BE2C (cell line): ENCODE measurements around the gene DDX50.
A peak's percentile ranks its signal among the peaks of the same experiment; 100 is the strongest.

Experiments
- DNase-seq: peaks from one replicate; pipeline ENCODE4 v3.0.0-alpha.2; 2020
- H3K27me3 ChIP-seq: fragments of 250-450 bp; sonication (Bioruptor Pico); 2 replicates; pipeline ENCODE4 v1.5.1; 2020; ENCODE audit warnings: mild to moderate bottlenecking
- H3K36me3 ChIP-seq: fragments of 250-450 bp; sonication (Bioruptor Pico); 2 replicates; pipeline ENCODE4 v1.5.1; 2020; ENCODE audit warnings: mild to moderate bottlenecking
- H3K4me1 ChIP-seq: fragments of 250-450 bp; sonication (Bioruptor Pico); 2 replicates; pipeline ENCODE4 v1.5.1; 2020
- H3K4me3 ChIP-seq: 2 replicates; pipeline ENCODE4 v1.5.1; 2011; ENCODE audit warnings: low read depth, low read length
- H3K9me3 ChIP-seq: fragments of 250-450 bp; sonication (Bioruptor Pico); 2 replicates; pipeline ENCODE4 v1.5.1; 2020
- TF ChIP-seq, protein P1 (sequence below): IDR thresholded peaks from 2 replicates; pipeline ENCODE4 v1.5.1; 2012; ENCODE audit warnings: mild to moderate bottlenecking, low read depth, low read length

DDX50 gene

DNA sequence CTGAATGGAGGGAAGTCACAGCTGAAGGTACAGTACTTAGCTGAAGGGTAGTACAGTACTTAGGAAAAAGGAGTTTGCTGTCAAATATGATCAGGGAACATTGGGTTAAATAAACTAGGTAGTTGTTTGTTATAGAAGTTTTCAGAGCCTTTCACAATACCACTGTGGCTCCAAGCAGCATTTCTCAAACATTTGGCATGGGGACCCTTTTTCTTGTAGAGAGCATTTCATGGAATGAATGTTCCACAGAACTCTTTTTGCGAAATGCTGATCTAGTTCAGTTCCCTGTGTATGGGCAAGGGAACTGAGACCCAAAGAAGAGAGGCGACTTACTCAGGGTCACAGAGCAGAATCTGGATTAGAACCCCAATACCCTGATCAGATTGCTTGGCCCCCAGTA is 31.5 kb upstream of the DDX50 start:
- no peaks in the 10 kb centered on the region for H3K36me3 ChIP-seq
- TF ChIP-seq, protein P1, sequence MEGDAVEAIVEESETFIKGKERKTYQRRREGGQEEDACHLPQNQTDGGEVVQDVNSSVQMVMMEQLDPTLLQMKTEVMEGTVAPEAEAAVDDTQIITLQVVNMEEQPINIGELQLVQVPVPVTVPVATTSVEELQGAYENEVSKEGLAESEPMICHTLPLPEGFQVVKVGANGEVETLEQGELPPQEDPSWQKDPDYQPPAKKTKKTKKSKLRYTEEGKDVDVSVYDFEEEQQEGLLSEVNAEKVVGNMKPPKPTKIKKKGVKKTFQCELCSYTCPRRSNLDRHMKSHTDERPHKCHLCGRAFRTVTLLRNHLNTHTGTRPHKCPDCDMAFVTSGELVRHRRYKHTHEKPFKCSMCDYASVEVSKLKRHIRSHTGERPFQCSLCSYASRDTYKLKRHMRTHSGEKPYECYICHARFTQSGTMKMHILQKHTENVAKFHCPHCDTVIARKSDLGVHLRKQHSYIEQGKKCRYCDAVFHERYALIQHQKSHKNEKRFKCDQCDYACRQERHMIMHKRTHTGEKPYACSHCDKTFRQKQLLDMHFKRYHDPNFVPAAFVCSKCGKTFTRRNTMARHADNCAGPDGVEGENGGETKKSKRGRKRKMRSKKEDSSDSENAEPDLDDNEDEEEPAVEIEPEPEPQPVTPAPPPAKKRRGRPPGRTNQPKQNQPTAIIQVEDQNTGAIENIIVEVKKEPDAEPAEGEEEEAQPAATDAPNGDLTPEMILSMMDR: no peak
- DNase-seq: no peak

DNA sequence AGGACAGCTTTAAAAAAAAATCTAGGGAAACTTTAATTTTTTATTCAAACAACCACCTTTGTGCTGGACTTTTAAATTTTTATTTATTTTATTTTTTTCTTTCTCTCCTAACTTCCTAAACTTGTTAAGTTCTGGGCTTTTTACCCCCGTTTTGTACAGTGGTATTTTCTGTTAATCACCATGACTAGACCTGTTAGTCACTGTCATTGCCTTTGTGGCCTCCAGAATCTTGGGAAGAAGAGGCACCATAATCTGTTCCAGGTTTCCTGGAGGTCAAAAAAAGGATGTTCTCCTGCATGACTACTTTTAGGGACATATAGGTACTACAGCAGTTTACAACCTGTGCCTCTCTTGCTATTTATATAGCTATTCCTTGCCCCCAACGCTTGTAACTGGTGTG is 31.1 kb upstream of the DDX50 start:
- Histone ChIP-seq H3K27me3 (no peaks in the 10 kb centered on the region), H3K9me3 (no peaks in the 10 kb centered on the region), H3K4me3 (no peak overlapping the region), H3K36me3 (no peaks in the 10 kb centered on the region), H3K4me1 (peaks cover 19% of the 10 kb centered on the region)
- DNase-seq: no peak
- TF ChIP-seq, protein P1: no peak

More for the DNA sequence above, 31.5 kb upstream of the DDX50 start:
- H3K4me1 ChIP-seq: peaks cover 19% of the 10 kb centered on the region
- H3K4me3 ChIP-seq: no peak overlapping the region
- no peaks in the 10 kb centered on the region for H3K9me3 ChIP-seq
- H3K27me3 ChIP-seq: no peaks in the 10 kb centered on the region

DNA sequence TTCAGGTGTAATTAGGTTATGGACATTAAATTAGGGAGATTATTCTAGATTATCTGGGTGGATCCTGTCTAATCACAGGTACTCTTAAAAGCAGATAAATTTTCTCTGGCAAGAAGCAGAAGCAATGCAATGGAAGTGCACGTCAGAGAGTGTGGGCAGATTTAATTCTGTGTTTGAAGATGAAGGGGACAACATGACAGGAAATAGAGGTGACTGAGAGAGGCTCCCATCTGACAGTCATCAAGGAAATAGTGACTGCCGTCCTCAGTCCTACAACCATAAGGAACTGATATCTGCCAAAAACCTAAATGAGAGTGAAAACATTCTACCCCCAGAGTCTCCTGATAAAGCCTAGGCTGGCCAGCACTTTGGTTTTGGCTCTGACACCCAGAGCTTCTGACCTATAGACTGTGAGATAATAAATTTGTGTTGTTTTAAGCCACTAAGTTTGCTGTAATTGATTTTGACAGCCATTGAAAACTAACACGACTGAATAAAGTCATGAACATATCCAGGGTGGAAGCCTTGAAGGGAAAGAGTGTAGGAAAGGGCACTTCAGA is 30.5 kb upstream of the DDX50 start:
- no peaks in the 10 kb centered on the region for H3K36me3 ChIP-seq
- H3K4me1 ChIP-seq: peaks cover 19% of the 10 kb centered on the region
- DNase-seq: peak; percentile 18
- no peaks in the 10 kb centered on the region for H3K27me3 ChIP-seq
- H3K9me3 ChIP-seq: no peaks in the 10 kb centered on the region
- TF ChIP-seq, protein P1: no peak
- no peak overlapping the region; the same call in 1 of the 2 replicates for H3K4me3 ChIP-seq

DNA sequence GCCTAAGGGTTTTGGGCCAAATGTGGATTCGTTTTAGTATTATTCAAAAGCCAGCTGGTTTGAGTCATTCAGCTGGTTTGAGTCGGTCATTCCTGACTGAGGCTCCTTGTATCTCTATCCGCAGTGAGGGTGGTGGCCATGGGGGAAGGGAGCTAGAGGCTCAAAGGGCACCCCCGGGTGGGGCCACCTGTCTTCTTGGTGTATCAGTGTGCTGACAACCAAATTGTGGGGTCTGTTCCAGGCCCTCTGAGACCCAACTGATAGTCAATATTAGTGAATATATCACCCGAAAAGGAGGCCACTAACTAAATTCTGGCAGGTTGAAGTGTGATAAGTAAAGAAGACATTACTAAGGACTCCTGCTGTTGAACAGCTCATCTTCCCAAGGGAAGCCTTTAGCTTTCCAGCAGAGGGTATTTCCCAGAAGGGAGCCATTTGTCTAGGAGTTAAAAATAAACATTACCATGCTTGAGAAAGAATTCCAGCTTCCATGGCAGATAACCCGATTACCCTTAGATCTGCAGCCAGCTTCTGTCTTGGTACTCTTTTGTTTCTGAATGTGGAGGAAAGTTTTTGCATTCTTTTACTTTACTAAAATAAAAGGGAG is 29.9 kb upstream of the DDX50 start:
- Histone ChIP-seq H3K4me3 (peak overlapping the region; percentile 21), H3K36me3 (no peaks in the 10 kb centered on the region), H3K4me1 (peaks cover 19% of the 10 kb centered on the region), H3K9me3 (no peaks in the 10 kb centered on the region), H3K27me3 (no peaks in the 10 kb centered on the region)
- TF ChIP-seq, protein P1: no peak
- DNase-seq: peak; percentile 25

DNA sequence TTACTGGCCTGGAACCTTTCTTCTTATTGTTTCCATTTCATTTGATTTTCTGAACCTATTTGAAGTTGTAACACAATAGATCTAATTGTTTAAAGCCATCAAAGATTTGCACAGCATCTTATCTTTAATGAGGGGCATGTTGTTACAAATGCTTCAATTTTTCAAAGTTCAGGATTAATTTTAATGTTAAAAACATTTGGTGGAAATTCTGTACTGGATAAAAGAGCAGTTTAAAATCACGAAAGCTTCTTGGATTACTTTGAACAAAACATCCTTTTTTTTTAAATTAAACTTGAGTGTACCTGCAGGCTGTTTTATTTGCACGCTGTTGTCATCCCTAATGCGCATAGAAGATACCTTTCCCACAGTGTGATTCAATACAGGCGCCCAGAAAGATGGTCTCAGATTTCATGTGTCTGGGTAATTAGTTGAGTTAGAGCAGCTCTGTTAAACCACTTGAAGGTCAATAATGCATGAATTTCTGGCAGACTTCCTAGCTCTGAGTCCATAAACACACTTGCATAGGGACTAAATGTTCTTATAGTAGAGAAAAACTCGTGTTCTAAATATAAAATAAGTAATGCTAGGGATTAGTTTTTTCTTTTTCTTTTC is 29.3 kb upstream of the DDX50 start:
- DNase-seq: peak; percentile 58
- TF ChIP-seq, protein P1: no peak
- Histone ChIP-seq H3K4me1 (peaks cover 19% of the 10 kb centered on the region), H3K36me3 (no peaks in the 10 kb centered on the region), H3K9me3 (no peaks in the 10 kb centered on the region), H3K4me3 (peak overlapping the region; percentile 21), H3K27me3 (no peaks in the 10 kb centered on the region)
